Myocyte (in vitro differentiated cells): ENCODE data around the gene ATF6B. TPM values are rescaled to one million over a fixed set of nuclear protein-coding genes. Genes with fewer than 3 reads are reported as not detected.

ENCODE experiments used
- DNase-seq: peaks from one replicate; pipeline ENCODE4 v3.0.0-alpha.2; 2012; ENCODE audit warnings: low read depth
- polyA plus RNA-seq: library from polyadenylated mRNA; unstranded; fragments of >200 nt; gene quantifications from one replicate; pipeline ENCODE4 v1.2.1, GENCODE V29; 2012; ENCODE audit warnings: missing spikeins
- total RNA-seq: library from RNA; depleted of rRNA; stranded (reverse); fragments of >200 nt; gene quantifications from 2 replicates; pipeline ENCODE4 v1.2.3, GENCODE V29; 2014

Gene ATF6B
- 26.4 and 34.7 TPM in 2 replicates for total RNA-seq
- polyA plus RNA-seq: 81.3 TPM

- DNase-seq: peak; percentile 100
Measured at GRCh38 chr6:32127717-32128592, at the start of gene ATF6B. Gene ATF6B (minus strand): TSS chr6:32128246. CDS start chr6:32128207, 39 bp downstream.

DNA sequence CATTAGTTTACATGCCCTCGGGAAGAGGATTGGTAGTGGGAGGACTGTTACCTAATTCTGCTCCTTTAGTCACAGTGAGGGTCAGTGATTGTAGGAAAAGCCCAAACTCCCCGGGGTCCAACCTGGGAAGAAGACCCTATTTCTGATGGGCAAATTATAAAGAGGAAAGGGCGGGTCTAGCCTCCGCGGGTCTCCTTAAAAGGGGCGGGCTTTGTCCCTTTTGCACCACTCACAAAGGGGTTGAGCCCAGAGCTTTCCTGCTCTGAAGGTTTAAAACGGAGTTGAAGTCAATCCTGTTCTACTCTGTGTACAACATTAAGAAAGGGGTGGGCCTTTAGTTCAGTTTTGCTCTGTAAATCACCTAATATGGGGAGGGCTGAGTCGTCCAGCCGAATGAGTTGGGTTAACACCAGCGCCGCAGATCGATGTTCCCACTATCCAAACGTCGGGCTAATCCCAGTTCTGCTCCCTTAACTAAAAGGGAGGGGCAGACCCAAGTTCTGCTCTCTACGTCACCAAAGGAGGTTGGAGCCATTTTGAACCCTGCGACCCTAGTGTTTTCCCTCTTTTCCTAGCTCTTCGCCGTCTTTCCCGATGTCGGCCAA lies 49.2 kb upstream of the ATF6B start:
- DNase-seq: no peak

GRCh38 chr6:32176476-32177182 lies 48.6 kb upstream of the ATF6B start:
- DNase-seq: no peak

GRCh38 chr6:32175711-32176475 lies 47.8 kb upstream of the ATF6B start, which contains the start of gene AGPAT1:
Gene AGPAT1 (minus strand): TSS chr6:32176084. CDS start chr6:32171496, 4,588 bp downstream.
- DNase-seq: peak; percentile 98

- DNase-seq: no peak
Measured at GRCh38 chr6:32175322-32175710, 47.3 kb upstream of the ATF6B start.

DNA sequence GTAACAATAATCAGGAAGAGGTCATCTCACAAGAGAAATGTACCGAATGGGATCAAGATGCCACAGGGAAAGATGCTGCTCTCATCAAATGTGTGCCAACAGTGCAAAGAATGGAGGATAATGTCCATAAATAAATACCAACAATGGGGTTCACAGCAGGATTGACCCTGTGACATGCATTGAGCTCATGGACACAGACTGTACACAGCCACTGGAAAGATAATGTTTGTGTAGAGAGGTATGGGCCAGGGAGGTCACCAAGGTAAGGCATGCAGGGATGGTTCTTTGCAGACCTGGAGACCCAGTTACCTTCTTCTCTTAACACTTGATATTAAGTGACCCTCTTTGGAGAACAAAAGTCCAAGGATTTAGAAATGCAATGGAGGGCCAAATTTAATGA lies 46.4 kb upstream of the ATF6B start:
- no peak for DNase-seq

DNA sequence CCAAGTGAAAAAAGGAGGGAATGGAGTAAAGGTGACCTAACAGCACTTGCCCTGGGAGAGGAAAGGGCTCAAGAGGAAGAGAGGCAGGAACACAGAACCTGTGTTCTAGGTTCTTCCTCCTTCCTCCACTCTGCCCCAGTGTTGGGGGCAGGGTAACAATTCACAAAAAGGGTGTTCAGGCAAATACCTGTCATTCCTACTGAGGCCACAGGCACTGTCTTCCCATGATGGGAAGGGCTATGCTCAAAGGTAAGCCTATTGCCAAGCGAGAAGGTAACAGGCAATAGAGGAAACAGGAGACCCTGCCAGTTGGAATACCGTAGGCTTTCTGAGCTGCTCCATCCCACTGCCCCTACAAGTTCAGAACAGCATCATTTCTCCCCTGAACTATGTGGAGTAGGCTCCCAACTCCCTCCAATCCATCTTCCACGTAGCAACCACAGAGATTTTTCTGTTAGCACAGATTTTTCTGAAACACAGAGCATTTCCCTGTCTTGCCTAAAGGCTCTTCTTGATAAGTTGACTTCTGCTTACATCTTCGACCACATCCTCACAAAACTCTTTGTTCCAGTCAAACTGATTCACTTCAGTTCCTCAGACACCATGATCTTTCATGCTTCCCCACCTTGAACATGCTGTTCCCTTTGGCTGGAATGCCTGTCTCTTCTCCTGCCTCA lies 45.1 kb upstream of the ATF6B start:
- no peak for DNase-seq

DNA sequence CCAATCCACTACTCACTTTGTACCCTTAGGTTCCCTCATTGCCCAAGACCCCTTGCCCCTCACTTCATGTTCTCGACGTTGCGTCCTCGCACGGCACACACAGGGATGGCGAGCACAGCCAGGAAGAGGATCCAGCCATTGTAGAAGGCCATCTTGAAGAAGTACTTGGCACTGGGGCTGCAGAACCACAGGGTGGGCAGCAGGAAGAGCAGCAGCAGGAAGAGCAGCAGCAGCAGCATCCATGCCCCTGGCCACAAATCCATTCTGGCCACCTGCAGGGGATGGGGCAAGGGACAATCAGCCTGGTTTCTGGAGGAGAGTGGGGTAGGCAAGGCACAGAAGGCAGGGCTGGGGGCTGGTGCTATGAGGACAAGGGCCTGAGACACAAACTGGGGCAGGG lies 43.2 kb upstream of the ATF6B start:
- DNase-seq: no peak

GRCh38 chr6:32170294-32170693 lies 42.2 kb upstream of the ATF6B start:
- DNase-seq: no peak

- DNase-seq: no peak
Measured at GRCh38 chr6:32168807-32169591, 41.0 kb upstream of the ATF6B start.

GRCh38 chr6:32168350-32168749 lies 40.3 kb upstream of the ATF6B start:
- no peak for DNase-seq

GRCh38 chr6:32167761-32168262 lies 39.8 kb upstream of the ATF6B start:
- DNase-seq: no peak

- DNase-seq: no peak
Measured at GRCh38 chr6:32167154-32167760, 39.2 kb upstream of the ATF6B start.

DNA sequence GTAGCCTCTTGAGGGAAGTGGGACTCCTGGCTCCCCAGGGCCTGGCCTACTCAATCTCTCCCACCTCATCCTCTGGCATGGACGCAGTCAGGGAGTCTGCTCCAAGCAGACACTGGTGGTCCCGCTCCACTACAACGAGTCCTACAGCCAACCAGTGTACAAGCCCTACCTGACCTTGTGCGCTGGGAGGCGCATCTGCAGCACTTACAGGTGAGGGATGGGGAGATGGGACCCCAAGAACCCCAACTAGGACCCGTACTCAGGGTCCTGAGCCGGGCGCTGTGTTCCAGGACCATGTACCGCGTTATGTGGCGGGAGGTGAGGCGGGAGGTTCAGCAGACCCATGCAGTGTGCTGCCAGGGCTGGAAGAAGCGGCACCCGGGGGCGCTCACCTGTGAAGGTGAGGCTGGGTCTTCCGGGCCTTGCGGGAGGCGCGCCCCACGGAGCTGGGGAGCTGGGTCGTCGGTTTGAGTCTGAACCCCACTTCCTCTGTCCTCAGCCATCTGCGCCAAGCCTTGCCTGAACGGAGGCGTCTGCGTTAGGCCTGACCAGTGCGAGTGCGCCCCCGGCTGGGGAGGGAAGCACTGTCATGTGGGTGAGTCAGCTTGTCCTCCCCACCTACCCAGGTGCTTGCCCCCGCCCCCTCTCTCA lies 38.5 kb upstream of the ATF6B start:
- DNase-seq: no peak

DNA sequence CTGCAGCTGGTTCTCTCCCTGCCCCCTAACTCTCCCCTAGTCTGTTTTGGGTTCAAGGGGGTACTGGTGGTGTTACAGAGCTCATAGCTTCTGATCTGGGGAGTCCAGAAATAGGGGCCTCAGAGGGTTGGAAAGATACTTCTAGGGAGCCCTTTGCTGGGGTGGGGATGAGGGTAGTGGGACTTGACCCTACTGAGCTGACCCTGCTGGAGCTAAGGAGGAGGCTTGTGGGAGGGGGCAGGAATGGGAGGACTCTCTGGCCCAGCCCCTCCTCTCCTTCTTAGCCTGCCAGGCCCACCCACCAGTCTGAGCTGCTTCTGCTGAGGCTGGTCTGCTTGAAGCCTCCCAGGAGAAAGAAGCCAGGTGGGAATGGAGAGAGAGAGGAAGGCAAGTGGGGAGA lies 36.2 kb upstream of the ATF6B start, which contains the start of gene EGFL8:
Gene EGFL8, plus strand, starts transcription at position 301 of the 400 bp plus-strand sequence. CDS start 1,571 bp downstream, outside the sequence.
- no peak for DNase-seq

DNA sequence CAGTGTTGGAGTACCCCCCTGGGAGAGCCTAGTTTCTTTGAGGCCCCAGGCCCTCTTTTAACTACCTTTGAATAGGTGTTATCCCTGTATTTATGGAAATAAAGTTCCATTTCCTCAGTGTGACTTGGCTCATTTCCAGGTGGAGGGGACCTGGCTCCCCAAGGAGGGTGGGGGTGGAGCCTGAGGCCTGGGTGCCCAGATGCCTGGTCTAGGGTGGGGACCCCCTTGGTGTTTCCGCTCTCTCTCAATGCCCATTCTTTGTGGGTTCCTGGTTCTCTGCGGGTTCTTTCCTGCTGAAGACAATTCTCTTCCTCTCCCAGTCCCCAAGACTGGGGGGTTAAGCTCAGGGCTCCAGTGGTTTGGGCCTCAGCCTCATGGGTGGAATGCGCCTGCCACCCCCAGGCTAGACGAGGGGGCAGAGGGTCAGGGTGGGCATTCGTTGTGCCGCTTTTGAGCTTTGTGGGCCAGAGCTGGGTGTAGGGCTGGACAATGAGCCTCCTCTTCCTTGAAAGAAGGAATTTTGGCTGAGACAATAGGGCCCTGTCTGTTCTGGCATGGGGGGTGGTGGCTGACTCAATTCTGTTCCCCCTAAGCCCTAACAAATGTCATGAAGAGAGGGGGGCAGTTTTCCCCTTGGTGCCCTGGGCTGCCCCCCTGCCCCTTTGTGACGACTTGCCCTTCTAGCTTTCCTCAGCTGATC lies 35.7 kb upstream of the ATF6B start:
- DNase-seq: no peak

DNA sequence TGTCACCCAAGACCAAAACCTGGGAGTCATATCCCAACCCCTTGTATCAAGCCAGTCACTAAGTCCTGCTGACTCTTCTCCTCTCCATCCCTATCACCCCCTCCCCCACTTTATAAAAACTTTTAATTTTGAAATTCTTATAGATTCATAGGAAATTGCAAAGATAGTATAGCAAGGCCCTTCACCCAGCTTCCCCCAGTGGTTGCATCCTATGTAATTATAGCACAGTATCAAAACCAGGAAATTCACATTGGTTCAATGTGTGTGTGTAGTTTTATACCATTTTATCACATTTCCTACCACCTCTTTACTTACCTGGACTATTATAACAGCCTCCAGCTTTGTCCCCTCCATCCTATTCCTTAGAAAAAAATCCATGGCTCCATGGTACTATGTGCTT lies 30.0 kb upstream of the ATF6B start:
- DNase-seq: no peak

- DNase-seq: no peak
Measured at GRCh38 chr6:32156891-32157290, 28.8 kb upstream of the ATF6B start.
